Measurements from ENCODE around the gene TRPC4.

DNA sequence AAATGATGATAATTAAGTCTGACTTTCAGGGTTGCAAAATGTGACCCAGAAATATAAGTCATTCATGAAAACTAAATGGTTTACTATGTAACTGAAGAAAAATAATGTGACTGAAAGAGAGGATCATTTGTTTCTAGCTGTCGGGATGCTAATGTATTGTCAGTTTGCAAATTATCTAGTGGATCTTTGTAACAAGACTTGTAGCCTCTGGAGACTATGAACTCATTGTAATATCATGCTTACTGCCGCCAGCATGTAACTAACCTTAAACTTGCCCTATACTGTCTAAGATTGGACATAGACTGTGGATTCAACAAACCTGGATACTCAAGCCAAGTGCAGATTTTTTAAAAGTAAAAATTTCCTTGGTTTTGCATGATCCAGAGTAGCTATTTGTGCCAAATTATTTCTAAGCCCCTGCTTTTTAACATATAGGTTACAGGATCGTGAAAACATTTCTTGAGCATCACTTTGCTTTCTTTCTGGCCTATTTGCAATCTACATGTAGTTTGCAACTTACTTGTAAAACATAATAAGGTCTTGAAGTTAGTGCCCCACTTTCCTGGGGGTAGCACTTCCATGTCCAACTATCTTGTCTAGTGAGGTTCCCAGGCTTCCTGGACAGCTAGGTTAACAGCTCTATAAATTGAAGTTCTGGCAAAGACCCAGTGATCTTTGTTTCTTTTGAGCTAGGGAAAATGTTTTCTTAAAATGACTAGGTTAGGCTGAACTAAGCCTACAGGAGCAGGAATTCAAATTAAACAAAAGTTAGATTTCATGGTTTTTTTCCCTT lies 267.7 kb downstream of the TRPC4 start:
- TF ChIP-seq EP300 (conservative IDR thresholded peaks at IDR 0.05; ENCODE audit: poor library complexity, severe bottlenecking): no peak
- no peak for TF ChIP-seq EZH2 (IDR thresholded peaks at IDR 0.05; ENCODE audit: borderline replicate concordance, insufficient read depth, low read length, poor library complexity, severe bottlenecking)
- TF ChIP-seq MXI1 (conservative IDR thresholded peaks at IDR 0.05; ENCODE audit: poor library complexity, severe bottlenecking): no peak
